NCI-H146 treated with DMSO at 0.1 percent for 48 hours (cell line): ENCODE measurements around the gene INO80D.
"Not testable (repeated sequence)": the region's sequence is repeated elsewhere in the genome, so short reads cannot be mapped to it uniquely, and the experiment has no call there.

Source experiments
- DNase-seq: peaks from one replicate; lab custom pipeline; 2025; ENCODE audit not compliant: unreplicated experiment; lab: John Stamatoyannopoulos, UW

Gene INO80D

GRCh38 chr2:205982776-205983327 is 103.1 kb downstream of the INO80D start:
- no peak for DNase-seq

GRCh38 chr2:205978728-205979127 is 107.2 kb downstream of the INO80D start:
- not testable (repeated sequence) for DNase-seq

- DNase-seq: not testable (repeated sequence)
Observed at GRCh38 chr2:205977699-205978098, 108.3 kb downstream of the INO80D start.

- not testable (repeated sequence) for DNase-seq
Observed at GRCh38 chr2:205976934-205977659, 108.9 kb downstream of the INO80D start.

GRCh38 chr2:205976120-205976814 is 109.7 kb downstream of the INO80D start:
- DNase-seq: no peak

- no peak for DNase-seq
Observed at GRCh38 chr2:205975082-205975949, 110.7 kb downstream of the INO80D start.

GRCh38 chr2:205972113-205972512 is 113.9 kb downstream of the INO80D start:
- no peak for DNase-seq

GRCh38 chr2:205970348-205970747 is 115.6 kb downstream of the INO80D start:
- no peak for DNase-seq

GRCh38 chr2:205969584-205969983 is 116.4 kb downstream of the INO80D start:
- no peak for DNase-seq

GRCh38 chr2:205967391-205968075 is 118.4 kb downstream of the INO80D start:
- no peak for DNase-seq

GRCh38 chr2:205965707-205966106 is 120.3 kb downstream of the INO80D start:
- DNase-seq: no peak

- peak; percentile 52 for DNase-seq
Observed at GRCh38 chr2:205964111-205964761, 121.7 kb downstream of the INO80D start.

- no peak for DNase-seq
Observed at GRCh38 chr2:205959521-205959920, 126.5 kb downstream of the INO80D start.

- no peak for DNase-seq
Observed at GRCh38 chr2:205957452-205958154, 128.4 kb downstream of the INO80D start.

- DNase-seq: no peak
Observed at GRCh38 chr2:205954707-205955106, 131.3 kb downstream of the INO80D start.

- DNase-seq: no peak
Observed at GRCh38 chr2:205952282-205952681, 133.7 kb downstream of the INO80D start.

- no peak for DNase-seq
Observed at GRCh38 chr2:205948883-205949282, 137.1 kb downstream of the INO80D start.

GRCh38 chr2:205948496-205948837 is 137.5 kb downstream of the INO80D start:
- DNase-seq: no peak

GRCh38 chr2:205947621-205948495 is 138.1 kb downstream of the INO80D start:
- peak; percentile 5 for DNase-seq
